HG03280 (cell line): Measurements from ENCODE around the gene HSF2BP.
"Not testable (repeated sequence)": the region's sequence is repeated elsewhere in the genome, so short reads cannot be mapped to it uniquely, and the experiment has no call there.

ENCODE experiments used
- ATAC-seq: cut with Tn5 transposase; IDR thresholded peaks from one replicate; pipeline ENCODE4 v1.9.1; 2021; ENCODE audit warnings: mild to moderate bottlenecking, moderate library complexity; ENCODE audit not compliant: unreplicated experiment

The HSF2BP gene

GRCh38 chr21:43623588-43623987, 35.7 kb downstream of the HSF2BP start:
- no peak for ATAC-seq

DNA sequence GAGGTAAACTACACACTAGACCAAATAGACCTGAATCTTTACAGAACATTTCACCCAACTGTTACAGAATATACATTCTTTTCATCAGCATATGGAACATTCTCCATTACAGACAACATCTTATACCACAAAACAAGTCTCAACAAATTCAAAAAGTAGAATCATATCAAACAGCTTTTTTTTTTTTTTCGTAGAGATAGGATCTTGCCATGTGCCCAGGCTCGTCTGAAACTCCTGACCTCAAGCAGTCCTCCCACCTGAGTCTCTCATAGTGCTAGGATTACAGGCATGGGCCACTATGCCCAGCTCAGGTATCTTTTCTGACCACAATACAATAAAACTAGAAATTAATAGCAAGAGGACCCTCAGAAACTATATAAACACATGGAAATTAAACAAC, 36.5 kb downstream of the HSF2BP start:
- ATAC-seq = no peak

GRCh38 chr21:43619856-43620255, 39.4 kb downstream of the HSF2BP start:
- ATAC-seq = no peak

- no peak for ATAC-seq
These were observed 39.9 kb downstream of the HSF2BP start for GRCh38 chr21:43619344-43619743.

- ATAC-seq = no peak
These were observed 40.3 kb downstream of the HSF2BP start for GRCh38 chr21:43618940-43619339.

DNA sequence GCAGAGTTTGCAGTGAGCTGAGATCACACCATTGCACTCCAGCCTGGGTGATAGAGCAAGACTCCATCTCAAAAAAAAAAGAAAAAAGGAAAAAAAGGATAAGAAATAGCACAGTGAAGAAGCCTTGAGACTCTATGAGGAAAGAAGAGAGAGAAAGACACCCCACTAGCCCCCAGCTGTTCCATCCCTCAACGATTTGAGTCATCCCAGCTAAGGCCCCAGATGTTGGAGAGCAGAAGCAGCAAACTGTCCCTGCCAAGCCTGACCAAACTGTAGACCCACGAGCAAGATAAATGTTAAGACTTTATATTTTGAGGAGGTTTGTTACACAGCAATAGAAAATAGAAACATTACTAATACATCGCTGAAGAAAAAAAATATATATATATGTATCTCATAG, 42.4 kb downstream of the HSF2BP start:
- not testable (repeated sequence) for ATAC-seq

- ATAC-seq = no peak
These were observed 44.4 kb downstream of the HSF2BP start for GRCh38 chr21:43614839-43615238.

- no peak for ATAC-seq
These were observed 45.3 kb downstream of the HSF2BP start for GRCh38 chr21:43613755-43614638.

- no peak for ATAC-seq
These were observed 47.5 kb downstream of the HSF2BP start for GRCh38 chr21:43611598-43612369.

- ATAC-seq = no peak
These were observed 49.6 kb downstream of the HSF2BP start for GRCh38 chr21:43609501-43610340.

DNA sequence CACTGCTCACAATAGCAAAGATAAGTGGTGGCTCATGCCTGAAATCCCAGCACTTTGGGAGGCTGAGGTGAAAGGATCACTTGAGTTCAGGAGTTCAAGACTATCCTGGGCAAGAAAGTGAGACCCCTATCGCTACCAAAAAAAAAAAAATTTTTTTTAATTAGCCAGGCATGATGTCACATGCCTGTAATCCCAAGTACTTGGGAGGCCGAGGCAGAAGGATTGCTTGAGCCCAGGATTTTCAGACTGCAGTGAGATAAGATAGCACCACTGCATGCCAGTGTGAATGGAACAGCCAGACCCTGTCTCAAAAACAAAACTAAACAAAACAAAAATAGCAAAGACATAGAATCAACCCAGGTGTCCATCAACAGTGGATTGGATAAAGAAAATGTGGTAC, 50.6 kb downstream of the HSF2BP start:
- ATAC-seq = no peak

- ATAC-seq = no peak
These were observed 51.1 kb downstream of the HSF2BP start for GRCh38 chr21:43608225-43608624.

DNA sequence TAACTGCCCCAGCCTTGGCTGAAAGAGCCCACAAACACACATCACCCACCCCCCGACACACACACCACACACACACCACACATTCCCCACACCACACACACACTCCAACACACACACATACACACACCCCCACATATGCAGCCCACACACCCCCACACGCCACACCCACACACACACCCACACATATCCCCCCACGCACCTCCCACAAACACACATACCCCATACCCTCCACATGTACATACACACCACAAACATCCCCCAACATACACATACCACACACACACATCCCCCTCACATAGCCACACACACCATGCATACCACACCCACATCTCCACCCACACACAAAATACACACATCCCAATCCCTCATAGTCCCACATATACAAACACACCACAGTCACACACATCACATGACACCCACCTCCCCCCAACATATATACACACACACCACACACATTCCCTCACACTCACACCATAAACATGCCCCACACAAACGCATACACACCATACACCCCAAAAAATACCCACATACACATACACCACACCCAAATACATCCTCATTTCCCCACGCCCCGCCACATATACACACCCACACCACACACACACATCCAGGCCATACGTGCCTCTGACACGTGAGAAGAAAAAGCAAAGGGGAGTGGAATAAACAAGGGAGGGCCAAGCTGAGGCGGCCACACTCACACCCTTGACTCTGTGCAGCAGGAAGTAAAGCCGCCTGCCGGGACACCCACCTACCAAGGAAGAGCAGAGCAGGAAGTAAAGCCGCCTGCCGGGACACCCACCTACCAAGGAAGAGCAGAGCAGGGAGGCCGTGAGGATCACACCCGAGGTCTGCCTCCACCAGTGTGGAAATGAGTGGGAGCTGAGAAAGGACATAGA, 53.7 kb downstream of the HSF2BP start:
- no peak for ATAC-seq

- ATAC-seq = no peak
These were observed 54.6 kb downstream of the HSF2BP start for GRCh38 chr21:43604505-43605204.

GRCh38 chr21:43603641-43604504, 55.4 kb downstream of the HSF2BP start:
- no peak for ATAC-seq

- ATAC-seq = no peak
These were observed 56.1 kb downstream of the HSF2BP start for GRCh38 chr21:43603233-43603626.

- no peak for ATAC-seq
These were observed 56.7 kb downstream of the HSF2BP start for GRCh38 chr21:43602266-43603232.
